ENCODE data around the gene HAUS7.

The HAUS7 gene

DNA sequence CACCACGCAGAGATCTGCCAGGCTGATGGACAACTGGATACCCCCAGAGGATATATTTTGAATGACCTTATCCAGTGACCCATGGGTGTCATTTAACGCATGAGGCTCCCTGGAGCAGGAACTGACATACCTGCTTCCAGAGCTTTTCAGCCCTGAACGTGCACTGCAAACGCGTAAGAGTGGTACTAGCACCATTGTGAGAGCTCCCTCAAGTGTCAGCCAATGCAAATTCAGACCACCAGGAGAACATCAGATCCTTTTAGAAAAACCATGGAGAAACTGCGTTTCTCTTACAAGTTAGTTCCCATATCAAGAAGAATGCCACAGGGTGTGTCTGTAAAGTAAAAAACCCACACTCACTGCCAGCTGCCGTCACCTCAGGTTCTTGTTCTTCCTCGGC is 31.8 kb downstream of the HAUS7 start:
- no peak for DNase-seq (ENCODE audit: low spot score)

DNA sequence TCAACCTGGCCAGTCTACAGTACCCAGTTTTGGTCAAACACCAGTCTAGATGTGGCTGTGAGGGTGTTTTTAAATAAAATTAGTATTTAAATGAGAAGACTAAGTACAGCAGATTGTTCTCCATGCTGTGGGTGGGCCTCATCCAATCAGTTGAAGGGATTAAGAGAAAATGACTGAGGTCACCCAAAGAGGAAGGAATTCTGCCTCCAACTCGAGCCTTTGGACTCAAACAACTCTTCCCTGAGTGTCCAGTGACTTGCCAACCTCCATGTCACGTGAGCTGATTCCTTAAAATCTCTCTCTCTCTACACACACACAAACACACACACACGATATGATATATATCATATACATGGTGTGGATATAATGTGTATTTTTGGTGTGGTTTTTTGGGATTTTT is 34.5 kb downstream of the HAUS7 start:
- no peak for DNase-seq (ENCODE audit: low spot score)

DNA sequence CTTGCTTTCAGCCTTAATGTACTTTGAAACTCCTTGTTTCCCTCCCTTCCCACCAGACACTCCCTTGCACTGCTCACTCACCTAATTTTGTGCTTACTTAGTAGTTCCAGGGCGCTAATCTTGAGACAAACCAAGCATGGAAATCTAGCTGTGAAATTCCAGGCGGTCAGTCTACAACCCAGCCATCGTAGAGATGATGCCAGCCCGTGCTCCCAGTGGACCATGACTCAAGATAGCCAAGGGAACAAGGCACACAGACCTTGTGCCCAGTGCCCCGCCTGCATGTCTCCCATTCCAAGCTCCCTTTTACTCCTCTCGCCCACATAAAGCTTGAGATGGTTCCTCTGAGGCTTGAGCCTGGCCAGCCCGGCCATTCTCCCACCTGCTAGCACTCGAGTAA is 35.6 kb downstream of the HAUS7 start:
- DNase-seq (ENCODE audit: low spot score): no peak

DNA sequence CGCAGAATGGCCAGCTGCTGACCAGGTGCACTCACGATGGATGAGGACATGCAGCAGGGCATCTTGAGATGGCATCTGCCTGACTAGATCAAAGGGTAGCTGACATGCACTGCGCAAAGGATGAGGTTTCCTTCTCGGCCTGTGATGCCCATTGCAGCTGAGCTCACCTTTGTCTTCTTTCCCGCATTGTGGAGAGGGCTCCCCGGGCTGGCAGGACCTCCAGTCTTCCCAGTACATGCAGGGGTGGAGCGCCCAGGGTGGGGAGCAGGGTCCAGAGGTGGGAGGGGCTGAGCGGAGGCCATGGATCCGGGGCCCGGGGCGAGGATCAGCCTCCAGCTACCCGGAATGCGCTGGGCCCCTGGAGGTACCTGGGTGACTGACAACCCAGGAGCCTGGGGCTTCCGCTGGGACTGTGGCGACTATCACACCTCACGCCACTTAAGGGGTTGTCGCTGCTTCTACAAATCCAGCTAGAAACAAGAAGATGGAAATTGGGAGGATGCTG is 36.5 kb downstream of the HAUS7 start:
- DNase-seq (ENCODE audit: low spot score): no peak

DNA sequence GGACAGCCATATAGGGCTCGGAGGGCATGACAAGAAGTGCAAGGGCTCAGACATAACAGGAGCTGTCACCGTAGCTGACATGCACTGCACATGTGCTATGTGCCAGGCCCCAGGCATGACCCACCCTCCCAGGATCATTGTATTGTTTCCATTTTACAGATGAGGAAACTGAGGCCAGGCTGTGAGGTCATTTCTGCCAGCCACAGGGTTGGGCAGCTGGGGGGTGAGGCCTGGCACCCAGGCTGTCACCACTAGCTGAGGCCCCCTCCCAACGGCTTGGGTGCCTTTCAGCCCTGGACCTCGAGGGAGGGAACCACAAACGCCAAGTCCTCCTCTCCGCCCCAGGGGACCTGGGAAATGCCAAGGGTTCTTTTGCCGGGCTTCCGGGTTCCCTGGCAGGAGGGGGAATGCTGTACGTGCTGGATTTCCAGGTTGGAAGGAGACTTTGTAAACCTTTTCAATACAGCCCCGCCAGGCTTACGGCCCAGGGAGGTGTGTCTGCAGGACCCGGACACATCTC is 37.2 kb downstream of the HAUS7 start:
- DNase-seq (ENCODE audit: low spot score): no peak

DNA sequence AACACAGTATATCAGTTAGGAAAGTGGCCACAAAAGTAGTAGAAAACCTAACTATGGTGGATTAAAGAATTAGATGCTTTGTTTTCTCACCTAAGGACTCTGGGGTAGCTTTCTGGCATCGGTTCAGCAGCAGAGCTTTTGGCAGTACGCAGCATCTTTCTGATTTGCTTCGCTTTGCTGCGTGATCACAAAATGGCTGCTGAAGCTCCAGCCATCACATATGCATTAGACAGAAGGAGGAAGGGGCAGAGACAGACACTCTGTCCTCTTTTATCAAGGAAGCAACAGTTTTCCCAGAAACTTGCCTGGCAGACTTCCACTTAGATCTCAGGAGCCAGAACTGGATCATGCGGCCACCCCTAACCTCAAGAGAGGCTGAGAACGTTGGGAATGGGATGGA is 39.6 kb downstream of the HAUS7 start:
- no peak for DNase-seq (ENCODE audit: low spot score)

DNA sequence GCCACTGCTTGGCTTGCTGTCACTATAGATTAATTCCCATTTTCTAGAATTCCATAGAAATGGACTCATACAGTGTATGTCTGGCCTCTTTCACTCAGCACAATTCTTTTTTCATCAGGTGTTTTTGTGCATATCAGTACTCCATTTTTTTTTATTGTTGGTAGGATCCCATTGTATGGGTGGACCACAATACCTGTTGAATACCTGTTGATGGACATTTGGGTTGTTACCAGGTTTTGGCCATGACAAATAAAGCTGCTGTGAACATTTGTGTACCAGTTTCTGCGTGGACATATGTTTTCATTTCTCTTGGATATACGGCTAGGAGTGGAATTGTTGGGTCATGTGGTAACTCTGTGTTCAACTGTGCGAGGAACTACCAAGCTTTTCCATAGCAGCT is 44.2 kb downstream of the HAUS7 start:
- no peak for DNase-seq (ENCODE audit: low spot score)

DNA sequence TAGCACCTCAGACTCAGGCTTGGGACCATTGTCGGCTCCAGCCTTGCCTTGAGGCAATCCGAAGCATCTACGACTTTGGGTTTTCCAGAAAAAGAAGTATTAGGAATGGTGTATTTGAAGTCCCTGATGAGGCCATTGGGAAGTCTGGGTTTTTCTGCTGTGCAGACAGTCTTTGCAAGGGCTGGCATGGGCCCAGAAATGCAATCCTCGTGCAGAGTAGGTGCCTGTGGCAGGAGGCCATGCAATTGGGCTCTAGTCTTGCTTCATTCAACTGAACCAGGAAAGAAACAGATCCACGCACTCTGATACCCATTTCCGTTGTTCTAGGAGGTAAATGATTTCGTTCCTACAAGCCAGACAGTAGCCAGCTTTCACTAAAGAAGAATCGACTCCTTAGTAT is 46.7 kb downstream of the HAUS7 start:
- no peak for DNase-seq (ENCODE audit: low spot score)

DNA sequence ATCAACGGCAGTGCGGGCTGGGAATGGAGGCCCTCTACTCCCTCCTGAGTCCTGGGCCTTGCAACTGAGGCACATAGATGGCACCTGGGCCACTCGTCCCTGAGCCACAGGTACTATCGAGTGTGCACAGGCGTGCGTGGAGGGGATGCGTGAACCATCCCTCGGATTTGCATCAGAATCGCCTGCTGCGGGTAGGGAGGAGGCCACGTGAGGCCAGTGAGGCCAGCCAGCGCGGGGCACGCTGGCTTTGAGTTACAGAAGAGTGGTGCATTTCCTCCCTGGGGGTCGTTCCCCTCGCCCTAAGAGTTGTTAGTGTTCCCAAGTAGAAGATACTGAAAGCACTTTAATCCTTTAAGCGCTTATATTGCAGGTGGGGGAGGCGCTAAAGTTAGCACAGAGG is 48.5 kb downstream of the HAUS7 start:
- DNase-seq (ENCODE audit: low spot score): no peak

DNA sequence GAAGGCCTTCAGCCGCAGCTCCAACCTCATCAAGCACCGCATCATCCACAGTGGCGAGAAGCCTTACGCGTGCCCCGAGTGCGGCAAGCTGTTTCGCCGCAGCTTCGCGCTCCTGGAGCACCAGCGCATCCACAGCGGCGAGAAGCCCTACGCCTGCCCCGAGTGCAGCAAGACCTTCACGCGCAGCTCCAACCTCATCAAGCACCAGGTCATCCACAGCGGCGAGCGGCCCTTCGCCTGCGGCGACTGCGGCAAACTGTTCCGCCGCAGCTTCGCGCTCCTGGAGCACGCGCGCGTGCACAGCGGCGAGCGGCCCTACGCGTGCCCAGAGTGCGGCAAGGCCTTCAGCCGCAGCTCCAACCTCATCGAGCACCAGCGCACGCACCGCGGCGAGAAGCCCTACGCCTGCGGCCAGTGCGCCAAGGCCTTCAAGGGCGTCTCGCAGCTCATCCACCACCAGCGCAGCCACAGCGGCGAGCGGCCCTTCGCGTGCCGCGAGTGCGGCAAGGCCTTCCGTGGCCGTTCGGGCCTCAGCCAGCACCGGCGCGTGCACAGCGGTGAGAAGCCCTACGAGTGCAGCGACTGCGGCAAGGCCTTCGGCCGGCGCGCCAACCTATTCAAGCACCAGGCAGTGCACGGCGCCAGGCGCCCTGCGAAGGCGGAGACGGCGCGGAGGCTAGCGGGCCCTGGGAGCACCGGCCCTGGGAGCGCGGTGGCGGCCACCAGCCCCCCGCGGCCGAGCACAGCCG is 49.4 kb downstream of the HAUS7 start:
- no peak for DNase-seq (ENCODE audit: low spot score)

DNA sequence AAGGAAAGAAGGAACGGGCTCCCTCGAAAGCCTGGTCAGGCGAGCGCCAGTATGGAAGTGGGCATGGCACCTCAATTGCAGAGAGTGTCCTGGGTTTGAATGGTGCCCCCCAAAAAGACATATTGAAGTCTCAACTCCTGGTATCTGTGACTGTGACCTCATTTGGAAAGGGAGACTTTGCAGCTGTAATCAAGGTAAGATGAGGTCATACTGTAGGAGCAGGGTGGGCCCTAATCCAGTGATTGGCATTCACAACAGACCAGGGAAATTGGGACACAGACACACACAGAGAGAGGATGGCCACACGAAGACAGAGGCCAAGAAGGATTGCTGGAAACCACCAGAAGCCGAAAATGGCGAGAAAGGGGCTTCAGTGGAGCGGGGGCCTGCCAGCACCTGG is 52.7 kb downstream of the HAUS7 start:
- DNase-seq (ENCODE audit: low spot score): no peak

DNA sequence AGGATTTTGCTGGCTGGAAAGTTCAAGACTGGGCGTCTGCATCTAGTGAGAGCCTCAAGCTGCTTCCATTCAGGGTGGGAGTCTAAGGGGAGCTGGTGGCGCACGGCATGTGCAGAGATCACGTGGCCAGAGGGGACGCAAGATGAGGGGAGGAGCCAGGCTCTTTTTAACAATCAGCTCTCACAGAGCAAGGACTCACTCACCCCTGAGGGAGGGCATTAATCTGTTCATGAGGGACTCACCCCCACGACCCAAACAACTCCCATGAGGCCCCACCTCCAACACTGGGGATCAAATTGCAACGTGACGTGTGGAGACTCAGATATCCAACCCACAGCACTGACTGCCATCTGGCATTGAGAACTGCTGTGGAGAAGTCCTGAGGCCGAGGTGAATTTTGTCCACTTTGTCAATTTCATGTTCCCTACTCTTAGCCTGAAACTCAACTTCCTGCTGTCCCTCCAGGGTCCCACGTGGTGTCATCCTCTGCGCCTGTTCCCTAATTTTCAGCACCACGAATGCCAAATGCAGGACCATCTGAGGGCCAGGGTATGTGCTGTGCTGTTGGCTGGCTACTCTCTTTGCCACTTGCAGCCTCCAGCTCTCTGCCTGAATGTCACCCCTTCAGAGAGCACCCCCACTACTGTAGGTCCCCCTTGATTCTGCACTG is 53.5 kb downstream of the HAUS7 start:
- DNase-seq (ENCODE audit: low spot score): no peak

DNA sequence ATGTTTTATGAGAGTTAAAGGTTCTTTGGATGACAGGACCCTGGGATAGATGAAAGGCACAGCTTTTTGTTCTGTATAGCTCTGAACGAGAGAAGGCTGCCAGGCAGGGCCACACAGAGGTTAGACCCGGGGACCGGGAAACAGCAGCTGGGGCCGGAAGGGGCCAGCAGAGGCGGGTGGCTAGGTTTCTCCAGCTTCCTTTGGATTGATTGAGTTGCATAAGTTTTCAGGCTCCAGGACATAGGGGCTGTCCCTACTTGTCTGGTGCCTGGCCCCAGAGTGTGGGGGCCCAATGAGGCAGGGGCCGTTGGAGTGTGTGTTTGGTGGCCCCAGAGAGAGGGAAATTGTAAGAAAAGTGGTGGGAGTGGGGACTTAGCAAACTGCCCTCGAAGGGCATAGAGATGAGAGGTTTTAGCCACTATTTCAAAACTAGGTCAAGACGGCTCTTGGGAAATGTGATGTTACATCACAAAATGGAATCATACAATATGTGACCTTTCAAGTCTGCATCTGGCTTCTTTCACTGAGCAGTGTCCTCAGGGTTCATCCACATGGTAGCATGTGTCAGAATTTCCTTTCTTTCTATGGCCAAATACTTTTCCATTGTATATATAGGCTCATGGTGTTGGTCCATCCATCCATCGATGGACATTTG is 55.4 kb downstream of the HAUS7 start:
- DNase-seq (ENCODE audit: low spot score): no peak

DNA sequence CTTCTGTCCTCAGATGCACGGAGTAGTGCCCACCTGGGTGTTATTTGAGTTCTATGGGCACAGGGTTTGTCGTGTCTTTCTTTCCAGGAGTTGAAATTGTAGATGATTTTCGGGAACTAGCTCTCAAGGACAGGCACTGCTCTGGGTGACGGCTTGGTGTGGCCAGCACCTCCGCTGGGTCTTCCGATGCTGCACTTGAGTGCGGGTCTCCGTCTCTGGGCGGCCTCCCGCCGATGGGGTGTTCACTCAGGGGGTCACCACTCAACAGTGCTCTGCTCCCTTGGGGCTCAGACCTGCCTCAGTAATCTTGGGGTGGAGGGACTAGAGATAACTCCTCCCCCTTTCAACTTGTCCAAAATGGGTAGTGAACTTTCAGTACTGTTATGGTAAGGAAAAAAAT is 56.6 kb downstream of the HAUS7 start:
- no peak for DNase-seq (ENCODE audit: low spot score)

DNA sequence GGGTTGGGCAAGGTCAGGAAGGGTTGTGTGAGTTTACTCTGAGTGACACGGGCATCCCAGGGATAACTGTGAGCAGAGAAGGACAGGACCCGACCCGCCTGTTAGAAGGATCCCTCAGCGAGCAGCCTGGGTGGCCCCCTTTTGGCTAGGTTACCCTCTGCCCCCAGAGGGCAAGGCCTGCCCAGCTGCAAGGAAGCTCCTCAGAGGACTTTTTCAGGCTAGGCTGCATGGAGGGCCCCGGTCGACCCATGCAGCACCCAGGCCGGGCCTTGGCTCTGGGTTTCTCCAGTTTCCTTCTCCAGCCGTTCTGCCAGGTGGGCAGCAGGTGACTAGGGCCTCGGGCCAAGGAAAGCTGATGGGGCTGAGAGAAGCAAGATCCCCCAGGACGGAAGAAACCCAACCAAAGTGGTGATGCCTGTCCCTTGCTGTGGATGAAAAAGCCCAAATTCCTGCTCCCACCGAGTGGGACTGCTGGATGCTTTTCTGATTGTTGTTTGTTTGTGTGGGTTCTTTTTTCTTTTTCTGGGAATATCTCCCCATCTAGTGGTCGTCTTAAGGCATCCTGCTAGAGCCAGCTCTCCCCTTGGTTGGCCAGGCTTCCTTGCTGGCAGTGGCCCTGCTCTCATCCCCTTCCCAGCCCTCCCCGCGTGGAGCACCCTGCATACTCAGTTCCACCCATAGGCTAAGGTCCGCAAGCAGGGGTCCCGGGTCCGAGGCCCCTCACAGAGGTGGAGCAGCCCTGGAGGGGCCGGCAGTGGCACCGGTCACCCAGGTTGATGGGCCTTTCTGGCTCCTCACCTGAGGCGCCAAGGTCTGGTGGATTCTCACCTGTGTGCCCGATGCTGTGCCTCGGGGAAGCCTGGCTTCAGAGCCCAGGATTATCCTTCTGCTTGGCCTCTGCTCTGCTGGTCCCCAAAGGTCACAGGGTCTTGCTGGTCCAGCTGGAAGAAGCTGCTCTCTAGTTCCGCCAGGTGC is 57.3 kb downstream of the HAUS7 start:
- DNase-seq (ENCODE audit: low spot score): no peak

DNA sequence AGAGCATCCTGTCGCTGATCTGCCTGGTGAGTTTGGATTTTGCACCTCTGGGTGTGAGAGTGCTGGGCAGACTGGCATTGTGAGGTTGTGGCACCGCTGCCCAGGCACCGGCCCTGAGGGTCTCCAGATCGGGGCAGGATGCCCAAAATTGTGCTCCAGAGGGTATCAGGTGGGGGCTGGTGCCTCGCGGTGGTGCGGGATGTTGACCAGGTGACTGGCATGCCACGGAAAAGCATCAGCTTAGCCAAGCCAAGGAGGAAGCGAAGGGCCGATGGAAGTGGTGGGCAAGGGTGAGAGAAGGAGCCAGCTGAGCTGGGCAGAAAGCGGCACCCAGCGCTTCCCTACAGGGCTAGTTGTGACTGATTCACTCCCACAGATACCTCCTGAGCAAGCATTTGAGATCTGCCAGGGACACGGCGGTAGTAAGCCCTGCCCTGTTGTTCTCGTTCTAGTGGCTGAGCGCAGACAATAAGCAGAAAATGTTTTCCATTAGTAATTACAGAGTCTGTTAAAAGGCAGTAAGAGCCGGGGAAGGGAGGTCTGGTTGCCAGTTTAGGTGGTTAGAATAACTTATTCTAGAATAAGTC is 58.3 kb downstream of the HAUS7 start:
- DNase-seq (ENCODE audit: low spot score): no peak

DNA sequence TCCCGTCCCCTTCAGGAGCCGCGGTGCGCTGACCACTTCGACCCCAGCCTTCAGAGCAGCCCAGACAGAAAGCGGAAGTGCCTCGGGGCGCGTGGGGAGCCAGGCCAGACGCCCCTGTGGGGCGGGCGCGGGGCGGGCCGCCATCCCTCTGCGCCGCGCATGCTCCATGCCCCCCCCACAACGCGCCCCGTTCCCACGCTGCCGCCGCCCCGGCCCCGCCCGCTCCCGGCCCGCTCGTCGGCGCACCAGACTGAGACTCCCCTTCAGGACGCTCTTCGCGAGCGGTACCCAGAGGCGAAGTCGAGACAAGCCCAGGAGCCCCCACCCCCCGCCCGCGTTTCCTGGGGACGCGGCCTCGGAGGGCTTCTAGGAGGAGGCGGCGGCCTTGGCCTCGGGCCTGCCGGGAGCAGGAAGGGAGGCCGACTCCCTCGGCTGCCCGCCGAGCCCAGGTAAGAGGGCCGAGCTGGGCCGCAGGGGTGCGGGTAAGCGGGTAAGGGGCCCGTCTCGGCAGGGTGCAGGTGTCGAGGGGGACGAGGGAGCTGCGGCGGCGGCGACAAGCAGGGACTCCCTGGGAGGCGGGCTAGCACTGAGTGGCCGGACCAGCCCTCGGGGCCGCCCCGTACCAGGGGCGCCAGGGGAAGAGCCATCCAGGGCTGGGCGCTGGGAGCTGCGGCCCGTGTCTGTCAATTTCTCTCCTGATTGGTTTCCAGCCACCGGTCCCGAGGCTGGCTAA is 59.0 kb downstream of the HAUS7 start, which contains the start of gene ZFP92:
Gene ZFP92 (plus strand): TSS at position 218 of the 733 bp plus-strand sequence. CDS start 6,851 bp downstream, outside the sequence.
- DNase-seq (ENCODE audit: low spot score): no peak

DNA sequence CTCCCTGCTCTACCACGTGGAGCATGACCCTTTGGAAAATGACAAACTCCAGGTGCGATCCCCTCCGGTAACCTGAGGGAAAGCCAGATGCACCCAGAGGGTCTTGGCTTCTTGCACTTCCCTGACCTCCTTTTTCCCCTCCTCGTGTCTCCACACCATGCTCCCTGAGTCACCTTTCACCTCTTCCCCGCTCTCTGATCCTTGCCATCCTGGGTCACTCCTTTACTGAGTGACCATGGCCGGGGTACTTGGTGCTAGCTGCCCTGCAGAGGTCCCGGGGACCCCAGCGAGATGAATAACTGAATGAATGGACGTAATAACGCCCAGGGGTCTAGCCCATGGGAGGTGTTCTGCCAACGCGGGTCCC is 59.5 kb downstream of the HAUS7 start:
- DNase-seq (ENCODE audit: low spot score): no peak

DNA sequence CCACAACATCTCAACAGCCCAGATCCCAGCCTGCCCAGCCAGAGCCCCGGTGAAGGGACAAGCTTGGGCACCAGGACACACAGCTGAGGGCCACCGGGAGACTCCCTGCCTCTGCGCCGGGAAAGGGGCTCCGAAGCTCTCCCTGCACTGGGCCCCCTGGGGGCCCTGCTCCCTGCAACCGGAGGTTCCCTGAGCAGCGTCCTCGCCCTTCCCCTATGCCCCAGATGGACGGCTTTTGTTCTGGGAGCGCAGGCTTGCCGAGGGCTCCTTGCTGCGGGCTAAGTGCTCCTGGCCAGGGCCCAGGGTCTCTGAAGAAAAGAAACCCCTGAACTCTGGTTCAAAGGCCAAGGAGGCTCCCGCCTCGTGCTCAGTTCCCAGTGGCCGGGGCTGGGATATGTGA is 60.0 kb downstream of the HAUS7 start:
- DNase-seq (ENCODE audit: low spot score): no peak

DNA sequence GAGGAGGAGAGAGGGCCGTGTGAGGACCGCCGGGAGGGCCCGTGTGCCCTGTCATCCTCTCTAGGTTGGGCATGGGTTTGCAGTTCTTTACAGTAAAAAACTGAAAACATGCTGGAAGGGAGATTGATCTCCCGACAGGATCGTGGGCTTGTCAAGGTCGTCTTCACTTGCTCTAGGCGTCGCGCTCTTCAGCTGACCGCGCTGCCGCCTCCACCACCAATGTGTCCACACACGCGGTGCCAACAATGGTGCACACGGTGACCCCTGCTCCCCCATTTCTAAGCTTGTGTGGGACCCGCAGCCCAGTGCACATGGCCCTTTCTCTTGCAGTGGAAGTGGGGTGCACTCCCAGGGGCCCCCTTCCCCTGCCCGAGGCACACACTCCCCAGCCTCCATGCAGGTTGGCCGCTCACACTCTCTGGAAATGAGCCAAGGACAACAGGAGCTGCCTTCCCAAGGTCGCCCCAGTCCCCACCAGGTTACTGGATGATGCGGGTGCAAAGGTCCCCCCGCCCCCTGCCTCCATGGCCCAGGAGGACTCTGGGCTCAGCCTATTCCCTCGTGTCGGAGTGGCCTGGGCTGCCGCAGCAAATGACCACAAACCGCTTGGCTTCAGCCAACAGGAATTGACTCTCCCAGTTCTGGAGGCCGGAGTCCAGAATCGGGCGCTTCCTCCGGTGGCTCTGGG is 60.8 kb downstream of the HAUS7 start:
- no peak for DNase-seq (ENCODE audit: low spot score)

All from D341Med (cell line).